ENCODE data around the gene NDRG3. TPM values are rescaled to one million over a fixed set of nuclear protein-coding genes. Genes with fewer than 3 reads are reported as not detected.

Gene NDRG3
- total and polyA plus RNA-seq, 2 of the 8 experiments (the other 6 are each of a cell fraction or from before 2014, with no cell fraction given) = 25.7 to 32.3 TPM

GRCh38 chr20:36644706-36645095 lies 101.2 kb downstream of the NDRG3 start:
- H3K79me2 ChIP-seq (ENCODE audit: control insufficient read depth in 1 of 2, insufficient read depth in 2 of 2, low read length in 2 of 2) = no peaks in the 10 kb centered on the region
- TF ChIP-seq TCF12 (IDR thresholded peaks at IDR 0.05; ENCODE audit: low read depth, low read length) = no peak
- TF ChIP-seq SP1 (IDR thresholded peaks at IDR 0.05; ENCODE audit: low read depth, low read length) = no peak
- TF ChIP-seq E2F6 (IDR thresholded peaks at IDR 0.05) = no peak
- TF ChIP-seq SIX5 (IDR thresholded peaks at IDR 0.05; ENCODE audit: low read depth, low read length) = no peak
- no peak for TF ChIP-seq CEBPB (IDR thresholded peaks at IDR 0.05; ENCODE audit: low read depth, low read length)
- no peak for DNase-seq (ENCODE audit: low read depth in 1 of 2, low spot score in 2 of 2)

More at GRCh38 chr20:36644706-36645095, 101.2 kb downstream of the NDRG3 start:
- H4K20me1 ChIP-seq (replicated peaks in 1 of 2; ENCODE audit: control insufficient read depth in 1 of 2, insufficient read depth in 2 of 2, low read length in 2 of 2) = no peaks in the 10 kb centered on the region
- 95% methylated on average over 7 of the region's 7 CpGs; no CpG with 5 or more reads in 1 of the 2 experiments for WGBS, 2 experiments (ENCODE audit: extremely low coverage in 1 of 2, insufficient coverage in 1 of 2, insufficient read length in 1 of 2, insufficient replicate concordance in 2 of 2, low coverage in 1 of 2, low lambda C conversion rate in 2 of 2, missing lambda C conversion rate in 1 of 2)
- H2AK5ac ChIP-seq (ENCODE audit: low read depth, low read length) = no peak overlapping the region
- ChIA-PET POLR2A (ENCODE audit: partially characterized antibody) (interaction anchor here (0.9 to 1.6 kb wide), 3 partner anchors 15 to 102 kb away, joined by 3 to 6 read pairs (median 4); no protein-coding TSS in a partner anchor), CTCF (ENCODE audit: partially characterized antibody) (interaction anchor here (1.0 to 4.1 kb wide), 5 partner anchors 12 to 129 kb away, joined by 3 to 19 read pairs (median 8); partner anchors contain the start of gene DSN1)
- no peak overlapping the region for H3K4me3 ChIP-seq (ENCODE audit: extremely low read depth in 1 of 4, insufficient read depth in 2 of 4, low read depth in 3 of 4, low read length in 4 of 4)
- H2BK15ac ChIP-seq (ENCODE audit: low read length) = no peak overlapping the region
- H3K23me2 ChIP-seq (ENCODE audit: low read depth, low read length) = no peaks in the 10 kb centered on the region
- H3K56ac ChIP-seq (replicated peaks; ENCODE audit: insufficient read length, low read depth, low read length) = no peak overlapping the region
- H3K18ac ChIP-seq (ENCODE audit: extremely low read depth, low read length) = no peak overlapping the region
- H4K5ac ChIP-seq (ENCODE audit: insufficient read length, low read depth, low read length) = no peak overlapping the region
- H2BK20ac ChIP-seq (ENCODE audit: low read length) = no peak overlapping the region
- no peak overlapping the region for H2BK120ac ChIP-seq (replicated peaks; ENCODE audit: low read depth, low read length)
- H4K91ac ChIP-seq (replicated peaks; ENCODE audit: insufficient read length, low read length) = no peak overlapping the region
- FAIRE-seq = no peak
- H3K4me1 ChIP-seq (replicated peaks in 1 of 4; ENCODE audit: control insufficient read depth in 3 of 4, insufficient read depth in 4 of 4, low read length in 3 of 4) = peaks cover 1 to 13% (median 6%) of the 10 kb centered on the region in 4 experiments; a peak in 4 of 7 replicates
- no peak overlapping the region for H2AFZ ChIP-seq (ENCODE audit: low read length)
- H3K27me3 ChIP-seq (replicated peaks in 1 of 4; ENCODE audit: control insufficient read depth in 3 of 4, extremely low read depth in 1 of 4, insufficient read depth in 3 of 4, low read length in 3 of 4) = no peaks in the 10 kb centered on the region
- H3K36me3 ChIP-seq (ENCODE audit: control insufficient read depth in 2 of 4, insufficient read depth in 4 of 4, low read length in 3 of 4) = no peaks in the 10 kb centered on the region
- no peaks in the 10 kb centered on the region for H3K9me3 ChIP-seq (ENCODE audit: insufficient read depth in 2 of 2, low read depth in 1 of 2, low read length in 1 of 2)
- no peak overlapping the region for H2BK5ac ChIP-seq (ENCODE audit: low read depth, low read length)
- H3K4me2 ChIP-seq (ENCODE audit: insufficient read depth in 1 of 2, low read depth in 2 of 2, low read length in 2 of 2) = no peak overlapping the region
- H3K79me1 ChIP-seq (ENCODE audit: low read depth, low read length) = no peaks in the 10 kb centered on the region
- no peak overlapping the region for H4K8ac ChIP-seq (ENCODE audit: extremely low read depth, insufficient read depth, low read length)
- H3K4ac ChIP-seq (replicated peaks; ENCODE audit: insufficient read length, low read depth, low read length) = no peak overlapping the region
- no peak overlapping the region for H3K9ac ChIP-seq (replicated peaks in 1 of 4; ENCODE audit: extremely low read depth in 1 of 4, low read depth in 3 of 4, low read length in 3 of 4)
- no peak overlapping the region for H3K14ac ChIP-seq (ENCODE audit: insufficient read length)
- no peak overlapping the region for H2BK12ac ChIP-seq (ENCODE audit: low read depth, low read length)
- no peak overlapping the region for H3K27ac ChIP-seq (ENCODE audit: low read depth, low read length)
- H3K23ac ChIP-seq (ENCODE audit: insufficient read length) = no peak overlapping the region

All from H1 (cell line).